Testis (tissue), 2 donors: ENCODE results near the gene MYO18A.
"Not testable (repeated sequence)": the region's sequence is repeated elsewhere in the genome, so short reads cannot be mapped to it uniquely, and the experiment has no call there.

Experiments used
- CTCF ChIP-seq, 3 experiments: fragments of 450-650 bp in 2 of 3; fragments of 200-600 bp in 1 of 3; sonication (generic) in 1 of 3; IDR thresholded peaks; one replicate each; pipeline ENCODE4 v1.5.1; 2016 to 2019; ENCODE audit warnings: antibody characterized with exemption in 3 of 3, mild to moderate bottlenecking in 2 of 3, moderate library complexity in 1 of 3
- POLR2A ChIP-seq: fragments of 450-650 bp; IDR thresholded peaks from one replicate; pipeline ENCODE4 v1.6.1; 2017; ENCODE audit warnings: antibody characterized with exemption, mild to moderate bottlenecking, moderate library complexity

- not testable (repeated sequence) for TF ChIP-seq CTCF (IDR thresholded peaks at IDR 0.05); POLR2A
Measured at GRCh38 chr17:29147228-29147627, 33.0 kb downstream of the MYO18A start.
